OCI-LY1 (cell line): ENCODE measurements around the gene ZSWIM3.
A peak's percentile ranks its signal among the peaks of the same experiment; 100 is the strongest.

Source experiments
- H2AFZ ChIP-seq: fragments of 200-600 bp; sonication (generic), shearing (Covaris generic); 2 replicates; pipeline ENCODE4 v1.6.0; 2014; ENCODE audit warnings: antibody characterized with exemption, mild to moderate bottlenecking, low read length
- H3F3A ChIP-seq: fragments of 200-600 bp; sonication (generic), shearing (Covaris generic); 2 replicates; pipeline ENCODE4 v1.6.0; 2014; ENCODE audit warnings: mild to moderate bottlenecking, antibody characterized with exemption, low read length, moderate library complexity; ENCODE audit not compliant: insufficient read depth
- H3K27ac ChIP-seq: fragments of 200-600 bp; sonication (generic); 2 replicates; pipeline ENCODE4 v1.5.1; 2014; ENCODE audit warnings: low read length, mixed run types, mild to moderate bottlenecking, low read depth; ENCODE audit not compliant: poor library complexity, severe bottlenecking
- H3K27me3 ChIP-seq: fragments of 200-600 bp; sonication (generic); 2 replicates; pipeline ENCODE4 v1.6.0; 2014; ENCODE audit warnings: antibody characterized with exemption, mild to moderate bottlenecking, low read length, moderate library complexity; ENCODE audit not compliant: insufficient read depth
- H3K36me3 ChIP-seq: fragments of 200-600 bp; sonication (generic); 2 replicates; pipeline ENCODE4 v1.6.1; 2014; ENCODE audit warnings: mild to moderate bottlenecking, antibody characterized with exemption, low read length, moderate library complexity, mixed read lengths; ENCODE audit not compliant: insufficient read depth
- H3K4me1 ChIP-seq: fragments of 200-600 bp; sonication (generic); 2 replicates; pipeline ENCODE4 v1.5.1; 2014; ENCODE audit warnings: mild to moderate bottlenecking, low read length, moderate library complexity; ENCODE audit not compliant: insufficient read depth, severe bottlenecking
- H3K4me2 ChIP-seq: fragments of 200-600 bp; sonication (generic), shearing (Covaris generic); 2 replicates; pipeline ENCODE4 v1.6.1; 2014; ENCODE audit warnings: low read length
- H3K4me3 ChIP-seq: fragments of 200-600 bp; sonication (generic); 2 replicates; pipeline ENCODE4 v1.5.1; 2014; ENCODE audit warnings: low read length, low read depth, mild to moderate bottlenecking, mixed read lengths; ENCODE audit not compliant: poor library complexity, severe bottlenecking
- H3K79me2 ChIP-seq: fragments of 200-600 bp; shearing (Covaris generic); 2 replicates; pipeline ENCODE4 v1.6.1; 2016; ENCODE audit warnings: mixed run types, low read length, mixed read lengths; ENCODE audit not compliant: insufficient read depth
- H3K9ac ChIP-seq: fragments of 200-600 bp; sonication (generic), shearing (Covaris generic); 2 replicates; pipeline ENCODE4 v1.6.1; 2014; ENCODE audit warnings: mild to moderate bottlenecking, low read length, mixed read lengths
- H3K9me2 ChIP-seq: fragments of 200-600 bp; sonication (generic), shearing (Covaris generic); 2 replicates; pipeline ENCODE4 v1.6.1; 2014; ENCODE audit warnings: low read depth, mild to moderate bottlenecking, low read length, mixed read lengths
- H3K9me3 ChIP-seq: fragments of 200-600 bp; shearing (Covaris generic); 2 replicates; pipeline ENCODE4 v1.6.1; 2014; ENCODE audit warnings: low read length, mixed read lengths
- H4K20me1 ChIP-seq: fragments of 200-600 bp; sonication (generic), shearing (Covaris generic); 2 replicates; pipeline ENCODE4 v1.6.0; 2016; ENCODE audit warnings: mild to moderate bottlenecking, low read length; ENCODE audit not compliant: insufficient read depth
- EZH2 ChIP-seq: fragments of 200-600 bp; sonication (generic), shearing (Covaris generic); IDR thresholded peaks from 2 replicates; pipeline ENCODE4 v1.8.0; 2017; ENCODE audit warnings: borderline replicate concordance, mixed run types, mild to moderate bottlenecking, antibody characterized with exemption, low read length, moderate library complexity, mixed read lengths
- TF ChIP-seq, protein P1 (sequence below): fragments of 200-600 bp; sonication (generic), shearing (Covaris generic); IDR thresholded peaks from 2 replicates; pipeline ENCODE4 v1.5.1; 2017; ENCODE audit warnings: mild to moderate bottlenecking, antibody characterized with exemption, low read length, moderate library complexity, mixed read lengths

Gene ZSWIM3

DNA sequence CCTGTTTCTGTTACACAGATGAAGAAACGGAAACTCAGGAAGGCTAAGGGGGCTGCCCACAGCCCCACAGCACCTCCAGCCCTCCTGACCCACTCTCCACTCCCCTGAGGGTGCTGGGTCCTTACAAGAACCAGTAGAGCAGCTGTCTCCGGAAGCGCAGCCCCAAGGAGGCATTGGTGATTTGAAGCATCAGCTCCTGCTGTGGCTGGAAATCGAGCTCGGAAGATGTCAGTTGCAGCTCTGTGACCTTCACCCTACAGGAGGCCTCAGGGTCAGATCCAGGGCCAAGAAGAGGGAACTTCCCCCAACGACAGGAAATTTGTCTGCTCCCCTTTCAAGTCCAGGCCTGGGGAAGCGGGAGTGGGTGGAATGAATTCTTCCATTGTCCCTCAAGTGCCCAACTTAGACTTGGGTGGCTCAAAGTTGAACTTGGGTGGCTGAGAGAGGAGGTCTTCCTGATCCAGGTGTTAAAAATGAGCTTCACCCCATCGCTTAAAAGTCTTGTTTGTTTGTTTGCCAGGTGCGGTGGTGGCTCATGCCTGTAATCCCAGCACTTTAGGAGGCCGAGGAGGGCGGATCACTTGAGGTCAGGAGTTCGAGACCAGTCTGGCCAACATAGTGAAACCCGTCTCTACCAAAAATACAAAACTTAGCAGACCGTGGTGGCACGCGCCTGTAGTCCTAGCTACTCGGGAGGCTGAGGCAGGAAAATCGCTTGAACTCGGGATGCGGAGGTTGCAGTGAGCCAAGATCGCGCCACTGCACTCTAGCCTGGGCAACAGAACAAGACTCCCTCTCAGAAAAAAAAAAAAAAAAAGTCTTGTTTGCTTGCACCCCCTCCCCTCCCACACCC is 52.6 kb downstream of the ZSWIM3 start:
- TF ChIP-seq, protein P1, sequence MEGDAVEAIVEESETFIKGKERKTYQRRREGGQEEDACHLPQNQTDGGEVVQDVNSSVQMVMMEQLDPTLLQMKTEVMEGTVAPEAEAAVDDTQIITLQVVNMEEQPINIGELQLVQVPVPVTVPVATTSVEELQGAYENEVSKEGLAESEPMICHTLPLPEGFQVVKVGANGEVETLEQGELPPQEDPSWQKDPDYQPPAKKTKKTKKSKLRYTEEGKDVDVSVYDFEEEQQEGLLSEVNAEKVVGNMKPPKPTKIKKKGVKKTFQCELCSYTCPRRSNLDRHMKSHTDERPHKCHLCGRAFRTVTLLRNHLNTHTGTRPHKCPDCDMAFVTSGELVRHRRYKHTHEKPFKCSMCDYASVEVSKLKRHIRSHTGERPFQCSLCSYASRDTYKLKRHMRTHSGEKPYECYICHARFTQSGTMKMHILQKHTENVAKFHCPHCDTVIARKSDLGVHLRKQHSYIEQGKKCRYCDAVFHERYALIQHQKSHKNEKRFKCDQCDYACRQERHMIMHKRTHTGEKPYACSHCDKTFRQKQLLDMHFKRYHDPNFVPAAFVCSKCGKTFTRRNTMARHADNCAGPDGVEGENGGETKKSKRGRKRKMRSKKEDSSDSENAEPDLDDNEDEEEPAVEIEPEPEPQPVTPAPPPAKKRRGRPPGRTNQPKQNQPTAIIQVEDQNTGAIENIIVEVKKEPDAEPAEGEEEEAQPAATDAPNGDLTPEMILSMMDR, result no peak
- TF ChIP-seq EZH2, result no peak
- H3K4me3 ChIP-seq, result peak overlapping the region; percentile 60
- H4K20me1 ChIP-seq, result no peaks in the 10 kb centered on the region
- no peaks in the 10 kb centered on the region for H3K9me3 ChIP-seq
- H3K27ac ChIP-seq, result peak overlapping the region; percentile 10
- no peaks in the 10 kb centered on the region for H3K36me3 ChIP-seq
- H3K79me2 ChIP-seq, result no peaks in the 10 kb centered on the region
- H3K4me2 ChIP-seq, result peak overlapping the region; percentile 72
- H2AFZ ChIP-seq, result no peak overlapping the region
- peak overlapping the region; percentile 29; the same call in 1 of the 2 replicates for H3K9ac ChIP-seq
- no peaks in the 10 kb centered on the region for H3F3A ChIP-seq
- no peaks in the 10 kb centered on the region for H3K9me2 ChIP-seq
- H3K27me3 ChIP-seq, result no peaks in the 10 kb centered on the region
- H3K4me1 ChIP-seq, result peaks cover 28% of the 10 kb centered on the region

DNA sequence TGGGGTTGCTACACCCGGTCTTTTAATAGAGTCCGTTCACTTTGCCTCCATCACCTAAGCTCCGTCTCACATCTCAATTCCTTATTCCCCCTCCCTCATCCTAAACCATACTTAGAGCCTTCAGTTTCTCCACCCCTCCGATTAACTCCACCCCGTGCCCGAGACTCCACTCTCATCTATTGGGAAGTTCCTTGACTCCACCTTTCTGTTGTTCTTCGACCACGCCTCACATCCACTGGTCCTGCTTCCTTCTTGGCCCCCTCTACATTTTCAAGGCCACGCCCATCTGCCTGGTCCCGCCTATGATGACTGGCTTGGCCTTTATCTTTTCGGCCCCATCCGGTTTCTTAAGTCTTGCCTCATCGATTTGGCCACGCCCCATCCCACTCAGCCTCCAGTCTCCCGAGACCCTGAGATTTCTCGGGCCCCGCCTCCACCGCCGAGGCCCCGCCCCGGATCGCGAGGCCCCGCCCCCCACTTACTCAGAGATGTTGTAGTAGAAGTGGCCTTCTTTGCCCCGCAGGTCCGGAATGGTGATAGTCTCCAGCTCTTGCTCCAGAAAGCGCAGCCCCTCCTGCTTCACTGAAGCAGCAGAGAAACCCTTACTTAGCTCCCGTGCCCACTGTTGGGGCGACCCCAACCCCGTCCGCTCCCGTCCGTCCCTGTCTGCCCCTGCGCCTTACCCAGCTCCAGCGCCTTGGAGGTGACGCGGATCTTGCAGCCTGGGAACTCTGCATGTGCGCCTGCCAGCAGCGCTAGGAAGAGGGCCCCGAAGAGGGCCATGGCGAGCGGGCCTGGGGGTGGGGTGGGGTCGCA is 53.5 kb downstream of the ZSWIM3 start:
- Histone ChIP-seq H4K20me1 (no peaks in the 10 kb centered on the region), H3K27me3 (peaks cover under 1% of the 10 kb centered on the region; the same call in 1 of the 2 replicates), H3K79me2 (no peaks in the 10 kb centered on the region), H3K4me3 (peak overlapping the region; percentile 60), H3K9me3 (no peaks in the 10 kb centered on the region), H2AFZ (no peak overlapping the region), H3K9me2 (no peaks in the 10 kb centered on the region), H3K4me2 (peak overlapping the region; percentile 72), H3K36me3 (no peaks in the 10 kb centered on the region), H3K27ac (no peak overlapping the region), H3K9ac (peak overlapping the region; percentile 29; the same call in 1 of the 2 replicates), H3K4me1 (peaks cover 26% of the 10 kb centered on the region), H3F3A (no peaks in the 10 kb centered on the region)
- TF ChIP-seq, protein P1, result no peak
- TF ChIP-seq EZH2, result no peak

DNA sequence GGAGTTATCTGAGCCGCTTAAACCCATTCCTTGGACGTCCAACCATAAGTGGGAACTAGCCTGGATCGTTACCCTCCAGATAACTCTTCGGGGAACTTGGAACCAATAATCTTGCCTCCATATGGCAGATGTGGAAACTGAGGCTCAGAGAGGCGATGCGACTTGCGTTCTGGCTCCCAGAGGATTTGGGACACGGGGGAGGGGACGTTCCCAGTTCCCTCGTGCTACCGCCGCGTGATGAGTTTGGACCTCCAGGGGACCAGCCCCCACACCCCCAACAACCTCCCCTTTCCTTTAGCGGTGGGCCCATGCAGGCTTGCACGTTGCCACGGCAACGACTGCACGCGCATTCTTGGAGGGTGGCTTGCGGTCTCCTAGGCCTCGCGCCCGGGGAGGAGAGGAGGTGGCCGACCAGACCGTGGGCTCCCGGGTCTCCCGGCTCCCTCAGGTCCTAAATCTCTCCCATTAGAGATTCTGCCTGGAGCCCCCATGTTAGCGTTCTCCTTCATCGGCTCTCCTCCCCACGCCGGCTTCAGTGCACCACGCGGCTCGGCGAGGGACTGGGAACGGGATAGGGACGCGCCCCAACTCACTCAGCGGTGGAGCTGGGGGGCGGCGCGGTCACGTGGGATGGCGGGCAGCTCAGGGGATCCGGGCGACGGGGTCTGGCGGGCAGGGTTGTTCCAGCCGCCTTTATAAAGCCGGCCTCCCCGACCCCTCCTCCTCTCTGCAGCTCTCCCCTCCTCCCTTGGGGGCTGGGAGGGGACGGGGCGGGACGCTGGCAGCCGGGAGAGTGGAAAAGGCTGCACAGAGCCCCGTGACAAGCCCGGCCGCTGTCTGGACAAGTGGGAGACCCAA is 54.3 kb downstream of the ZSWIM3 start, which contains the start of gene PLTP:
PLTP (minus strand) TSS at position 670 of the 858 bp plus-strand sequence. CDS start 703 bp downstream, outside the sequence.
- Histone ChIP-seq H3K36me3 (no peaks in the 10 kb centered on the region), H3F3A (no peaks in the 10 kb centered on the region), H3K4me1 (peaks cover 26% of the 10 kb centered on the region), H3K4me2 (peak within 1 kb of the TSS; percentile 72), H3K27ac (no peak within 1 kb of the TSS), H3K4me3 (peak within 1 kb of the TSS; percentile 52), H3K27me3 (peaks cover 6% of the 10 kb centered on the region; the same call in 1 of the 2 replicates), H4K20me1 (no peaks in the 10 kb centered on the region), H3K79me2 (no peaks in the 10 kb centered on the region), H2AFZ (no peak within 1 kb of the TSS), H3K9ac (no peak within 1 kb of the TSS; the same call in 1 of the 2 replicates), H3K9me3 (no peaks in the 10 kb centered on the region), H3K9me2 (no peaks in the 10 kb centered on the region)
- TF ChIP-seq, protein P1, result no peak
- TF ChIP-seq EZH2, result no peak
